Gastrocnemius medialis (tissue), 4 donors: ENCODE measurements around the gene KLHL40.

ENCODE experiments used
- POLR2A ChIP-seq, 2 donors: fragments of 450-650 bp; IDR thresholded peaks; one replicate each; pipeline ENCODE4 v1.6.1; 2017; ENCODE audit warnings: antibody characterized with exemption in 2 of 2, mild to moderate bottlenecking in 2 of 2, moderate library complexity in 2 of 2
- TF ChIP-seq, protein P1 (sequence below), 5 experiments: fragments of 450-650 bp in 3 of 5; fragments of 200-600 bp in 2 of 5; sonication (generic) in 2 of 5; IDR thresholded peaks in 4 of 5; conservative IDR thresholded peaks in 1 of 5; 1 replicate in 4 of 5; 2 replicates in 1 of 5; pipeline ENCODE4 v1.5.1; 2016 to 2019; ENCODE audit warnings: antibody characterized with exemption in 5 of 5, mild to moderate bottlenecking in 3 of 5, moderate library complexity in 3 of 5

DNA sequence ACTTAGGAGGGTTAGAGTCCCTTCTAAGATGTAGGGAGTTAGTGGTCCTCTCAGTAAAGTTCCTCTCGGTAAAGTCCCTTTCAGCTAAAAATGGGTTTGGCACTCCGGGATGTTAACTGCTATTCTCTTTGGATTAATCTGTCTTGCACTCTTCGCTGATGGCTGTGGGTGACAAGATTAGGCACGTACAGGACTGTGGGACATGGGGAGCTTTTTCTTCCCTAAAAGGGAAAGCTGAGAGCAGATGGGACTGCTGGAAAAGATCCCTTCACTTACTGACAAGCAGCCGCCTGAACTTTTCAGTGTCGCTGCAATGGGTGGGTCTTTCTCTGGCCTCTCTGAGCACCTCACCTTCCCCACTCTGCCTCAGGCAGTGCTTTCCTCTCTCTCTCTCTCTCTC lies 33.7 kb downstream of the KLHL40 start:
- no peak for TF ChIP-seq POLR2A (IDR thresholded peaks at IDR 0.05)
- TF ChIP-seq, protein P1, sequence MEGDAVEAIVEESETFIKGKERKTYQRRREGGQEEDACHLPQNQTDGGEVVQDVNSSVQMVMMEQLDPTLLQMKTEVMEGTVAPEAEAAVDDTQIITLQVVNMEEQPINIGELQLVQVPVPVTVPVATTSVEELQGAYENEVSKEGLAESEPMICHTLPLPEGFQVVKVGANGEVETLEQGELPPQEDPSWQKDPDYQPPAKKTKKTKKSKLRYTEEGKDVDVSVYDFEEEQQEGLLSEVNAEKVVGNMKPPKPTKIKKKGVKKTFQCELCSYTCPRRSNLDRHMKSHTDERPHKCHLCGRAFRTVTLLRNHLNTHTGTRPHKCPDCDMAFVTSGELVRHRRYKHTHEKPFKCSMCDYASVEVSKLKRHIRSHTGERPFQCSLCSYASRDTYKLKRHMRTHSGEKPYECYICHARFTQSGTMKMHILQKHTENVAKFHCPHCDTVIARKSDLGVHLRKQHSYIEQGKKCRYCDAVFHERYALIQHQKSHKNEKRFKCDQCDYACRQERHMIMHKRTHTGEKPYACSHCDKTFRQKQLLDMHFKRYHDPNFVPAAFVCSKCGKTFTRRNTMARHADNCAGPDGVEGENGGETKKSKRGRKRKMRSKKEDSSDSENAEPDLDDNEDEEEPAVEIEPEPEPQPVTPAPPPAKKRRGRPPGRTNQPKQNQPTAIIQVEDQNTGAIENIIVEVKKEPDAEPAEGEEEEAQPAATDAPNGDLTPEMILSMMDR (IDR thresholded peaks at IDR 0.05 in 4 of 5, conservative IDR thresholded peaks at IDR 0.05 in 1 of 5), result no peak
